Effector memory CD8-positive, alpha-beta T cell (primary cell): ENCODE data around the gene TRAF3.

Experiments used
- ATAC-seq: fragments of 150-1000 bp; cut with Tn5 transposase; replicated peaks from 2 replicates; pipeline ENCODE4 v1.10.0; 2021; ENCODE audit warnings: mild to moderate bottlenecking, moderate library complexity
- DNase-seq, 3 experiments: peaks; one replicate each; pipeline ENCODE4 v3.0.0; 2021
- H3K27ac Mint-ChIP-seq, 2 donors: one replicate each; pipeline ENCODE4 v1.8.0; 2022; ENCODE audit warnings: mild to moderate bottlenecking in 2 of 2, mixed read lengths in 2 of 2, moderate library complexity in 2 of 2
- H3K27me3 Mint-ChIP-seq, 2 donors: one replicate each; pipeline ENCODE4 v1.8.0; 2022; ENCODE audit warnings: mixed read lengths in 2 of 2
- H3K36me3 Mint-ChIP-seq: one replicate; pipeline ENCODE4 v1.8.0; 2022; ENCODE audit warnings: mild to moderate bottlenecking, moderate library complexity, mixed read lengths; ENCODE audit not compliant: insufficient read depth
- H3K4me1 Mint-ChIP-seq, 2 donors: one replicate each; pipeline ENCODE4 v1.8.0; 2022; ENCODE audit warnings: low read depth in 2 of 2, mixed read lengths in 2 of 2
- H3K4me3 Mint-ChIP-seq, 2 donors: one replicate each; pipeline ENCODE4 v1.8.0; 2022; ENCODE audit warnings: mild to moderate bottlenecking in 2 of 2, mixed read lengths in 2 of 2, moderate library complexity in 2 of 2
- H3K9me3 Mint-ChIP-seq, 2 donors: one replicate each; pipeline ENCODE4 v1.8.0; 2022; ENCODE audit warnings: mixed read lengths in 2 of 2

TRAF3 gene

DNA sequence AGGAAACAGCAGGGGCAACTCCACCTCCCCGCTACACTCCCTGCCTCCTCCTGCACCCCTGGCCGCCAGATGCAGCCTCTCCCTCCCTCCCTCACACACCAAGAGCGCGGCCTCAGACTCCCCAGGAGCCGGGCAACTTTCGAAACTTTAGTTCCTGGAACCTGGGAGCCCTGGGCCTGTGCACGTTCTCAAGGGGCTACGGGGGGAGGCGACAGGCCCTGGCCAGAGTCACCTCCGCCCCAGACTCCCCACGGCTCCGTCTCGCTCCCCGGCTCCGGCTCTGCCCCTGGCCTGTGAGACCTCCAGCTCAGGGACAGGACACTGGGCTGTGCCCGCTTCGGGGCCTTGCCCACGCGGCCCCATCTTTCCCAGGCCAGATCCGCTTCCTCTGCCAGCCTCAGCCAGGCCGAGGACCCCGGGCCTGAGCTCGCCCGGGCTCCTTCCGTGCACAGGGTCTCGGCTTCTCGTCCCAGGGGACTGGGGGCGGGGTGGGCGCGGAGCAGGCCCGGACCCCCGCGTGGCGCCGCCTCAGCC, 150.7 kb downstream of the TRAF3 start:
- Mint-ChIP-seq H3K4me1 (peaks cover 0 to 9% of the 10 kb centered on the region in 2 donors), H3K27ac (no peak overlapping the region), H3K4me3 (peak overlapping the region; percentile 70), H3K9me3 (no peaks in the 10 kb centered on the region), H3K36me3 (peaks cover 3% of the 10 kb centered on the region), H3K27me3 (peaks cover 18 to 39% of the 10 kb centered on the region in 2 donors)
- DNase-seq (peak in 1 of 3 experiments; percentile 13), ATAC-seq (peak; percentile 20)

DNA sequence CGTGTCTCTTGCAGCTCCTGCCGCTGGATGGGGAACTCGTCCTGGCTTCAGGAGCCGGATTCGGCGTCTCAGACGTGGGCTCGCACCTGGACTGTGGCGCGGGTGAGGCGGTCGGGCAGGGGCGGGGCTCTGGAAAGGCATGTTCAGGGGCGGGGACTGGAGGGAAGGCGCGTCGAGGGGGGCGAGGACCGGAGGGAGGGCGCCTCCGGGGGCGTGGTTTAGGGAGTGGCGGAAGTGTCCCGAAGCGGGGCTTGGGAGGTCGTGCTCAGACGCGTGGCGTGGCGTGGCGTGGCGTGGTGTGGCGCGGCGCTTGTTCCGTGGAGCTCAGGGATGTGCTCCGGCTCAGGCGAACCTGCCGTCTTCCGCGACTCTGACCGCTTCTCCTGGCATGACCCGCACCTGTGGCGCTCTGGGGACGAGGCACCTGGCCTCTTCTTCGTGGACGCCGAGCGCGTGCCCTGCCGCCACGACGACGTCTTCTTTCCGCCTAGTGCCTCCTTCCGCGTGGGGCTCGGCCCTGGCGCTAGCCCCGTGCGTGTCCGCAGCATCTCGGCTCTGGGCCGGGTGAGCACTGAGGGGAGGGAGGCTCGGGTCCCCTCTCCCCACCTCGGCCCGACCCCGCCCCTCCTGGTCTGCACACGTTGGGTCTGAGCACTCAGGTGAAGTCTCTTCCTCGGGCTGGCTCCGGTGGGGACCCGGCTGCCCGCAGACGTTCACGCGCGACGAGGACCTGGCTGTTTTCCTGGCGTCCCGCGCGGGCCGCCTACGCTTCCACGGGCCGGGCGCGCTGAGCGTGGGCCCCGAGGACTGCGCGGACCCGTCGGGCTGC, 151.4 kb downstream of the TRAF3 start:
- Mint-ChIP-seq H3K9me3 (no peaks in the 10 kb centered on the region), H3K4me1 (peaks cover 0 to 7% of the 10 kb centered on the region in 2 donors), H3K27ac (no peak overlapping the region), H3K4me3 (peak overlapping the region; percentile 70), H3K36me3 (peaks cover 3% of the 10 kb centered on the region), H3K27me3 (peaks cover 18 to 39% of the 10 kb centered on the region in 2 donors)
- DNase-seq (peak; percentile 65 to 72 (median 69)), ATAC-seq (peak; percentile 81)

DNA sequence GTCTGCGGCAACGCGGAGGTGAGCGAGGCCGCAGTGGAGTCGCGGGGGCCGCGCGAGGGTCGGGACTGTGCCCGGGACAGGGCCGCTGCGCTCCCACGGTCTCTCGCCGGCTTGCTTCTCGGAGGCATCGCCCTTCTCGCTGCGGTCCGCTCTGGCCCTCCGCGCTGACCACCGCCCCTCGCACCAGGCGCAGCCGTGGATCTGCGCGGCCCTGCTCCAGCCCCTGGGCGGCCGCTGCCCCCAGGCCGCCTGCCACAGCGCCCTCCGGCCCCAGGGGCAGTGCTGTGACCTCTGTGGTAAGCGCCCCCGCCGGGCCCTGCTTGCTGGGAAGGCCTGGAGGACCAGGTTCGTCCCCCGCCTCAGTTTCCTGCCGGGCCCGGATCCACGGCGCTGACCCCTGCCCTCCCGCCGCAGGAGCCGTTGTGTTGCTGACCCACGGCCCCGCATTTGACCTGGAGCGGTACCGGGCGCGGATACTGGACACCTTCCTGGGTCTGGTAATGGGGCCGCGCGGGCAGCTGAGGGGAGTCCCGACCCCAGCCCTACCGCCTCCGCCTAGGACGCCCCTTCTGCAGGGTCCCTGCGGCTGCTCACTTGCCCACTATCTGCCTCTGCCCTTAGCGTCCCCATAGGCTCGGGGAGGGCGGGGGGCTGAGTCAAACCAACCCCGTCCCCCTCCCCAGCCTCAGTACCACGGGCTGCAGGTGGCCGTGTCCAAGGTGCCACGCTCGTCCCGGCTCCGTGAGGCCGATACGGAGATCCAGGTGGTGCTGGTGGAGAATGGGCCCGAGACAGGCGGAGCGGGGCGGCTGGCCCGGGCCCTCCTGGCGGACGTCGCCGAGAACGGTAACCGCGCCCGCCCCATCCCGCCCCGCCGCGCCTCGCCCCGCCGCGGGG, 152.2 kb downstream of the TRAF3 start:
- DNase-seq (no peak), ATAC-seq (no peak)
- peaks cover 15 to 39% of the 10 kb centered on the region in 2 donors for H3K27me3 Mint-ChIP-seq
- peaks cover 3% of the 10 kb centered on the region for H3K36me3 Mint-ChIP-seq
- no peaks in the 10 kb centered on the region for H3K9me3 Mint-ChIP-seq
- peaks cover 0 to 3% of the 10 kb centered on the region in 2 donors for H3K4me1 Mint-ChIP-seq
- no peak overlapping the region for H3K27ac Mint-ChIP-seq
- H3K4me3 Mint-ChIP-seq, result peak overlapping the region; percentile 70

DNA sequence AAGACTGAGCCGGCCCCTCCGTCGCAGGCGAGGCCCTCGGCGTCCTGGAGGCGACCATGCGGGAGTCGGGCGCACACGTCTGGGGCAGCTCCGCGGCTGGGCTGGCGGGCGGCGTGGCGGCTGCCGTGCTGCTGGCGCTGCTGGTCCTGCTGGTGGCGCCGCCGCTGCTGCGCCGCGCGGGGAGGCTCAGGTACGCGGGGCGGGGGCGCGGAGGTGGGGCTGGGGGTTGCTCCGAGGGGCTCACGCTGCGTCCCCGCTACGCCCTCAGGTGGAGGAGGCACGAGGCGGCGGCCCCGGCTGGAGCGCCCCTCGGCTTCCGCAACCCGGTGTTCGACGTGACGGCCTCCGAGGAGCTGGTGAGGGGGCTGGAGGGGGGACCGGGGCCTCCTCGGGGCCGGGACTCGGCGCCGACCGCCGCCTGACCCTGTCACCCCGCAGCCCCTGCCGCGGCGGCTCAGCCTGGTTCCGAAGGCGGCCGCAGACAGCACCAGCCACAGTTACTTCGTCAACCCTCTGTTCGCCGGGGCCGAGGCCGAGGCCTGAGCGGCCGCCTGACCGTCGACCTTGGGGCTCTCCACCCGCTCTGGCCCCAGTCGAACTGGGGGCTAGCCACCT, 153.0 kb downstream of the TRAF3 start:
- Mint-ChIP-seq H3K27me3 (peaks cover 14 to 39% of the 10 kb centered on the region in 2 donors), H3K4me3 (no peak overlapping the region), H3K9me3 (no peaks in the 10 kb centered on the region), H3K4me1 (peaks cover 0 to 3% of the 10 kb centered on the region in 2 donors), H3K27ac (no peak overlapping the region), H3K36me3 (peaks cover 3% of the 10 kb centered on the region)
- no peak for DNase-seq
- ATAC-seq, result no peak

DNA sequence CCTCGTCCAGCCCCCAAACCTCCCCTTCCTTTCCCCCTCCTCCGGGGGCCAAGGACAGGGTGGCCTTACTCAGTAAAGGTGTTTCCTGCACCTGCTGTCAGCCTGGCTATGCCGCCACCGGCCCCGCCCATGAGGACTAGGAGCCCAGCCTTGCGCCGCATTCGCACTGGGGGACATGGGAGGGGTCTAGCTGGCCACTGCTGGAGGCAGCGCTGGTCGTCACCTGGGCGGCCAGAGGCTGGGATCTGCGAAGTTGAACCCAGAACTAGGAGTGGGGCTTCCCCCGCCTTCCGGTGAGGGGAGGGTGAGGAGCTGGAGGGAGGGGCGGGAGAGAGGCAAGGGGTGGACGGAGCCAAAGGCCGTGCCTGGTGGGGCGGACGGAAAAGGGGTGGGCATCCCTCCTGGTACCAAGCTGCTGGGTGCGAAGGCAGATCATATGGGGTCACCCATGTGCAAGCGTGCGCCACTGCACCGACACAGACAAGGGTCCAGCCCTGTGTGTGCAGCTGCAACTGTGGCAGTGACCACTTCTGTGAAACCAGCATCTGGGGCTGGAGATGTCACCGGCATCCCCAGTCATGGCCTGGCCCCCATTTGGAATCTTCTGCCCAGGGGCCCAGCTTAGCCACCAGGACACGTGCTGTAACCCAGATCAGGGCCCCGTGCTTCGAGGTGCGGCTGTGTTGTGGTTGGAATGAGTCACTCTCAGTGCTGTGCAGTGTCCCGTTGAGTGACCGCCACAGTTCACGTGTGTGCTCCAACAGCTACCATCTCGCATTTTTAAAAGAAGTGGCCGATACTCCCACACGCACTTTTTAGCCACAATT, 153.7 kb downstream of the TRAF3 start:
- peaks cover 0 to under 1% of the 10 kb centered on the region in 2 donors for H3K4me1 Mint-ChIP-seq
- H3K27me3 Mint-ChIP-seq, result peaks cover 9 to 34% of the 10 kb centered on the region in 2 donors
- H3K9me3 Mint-ChIP-seq, result no peaks in the 10 kb centered on the region
- no peak overlapping the region for H3K4me3 Mint-ChIP-seq
- H3K36me3 Mint-ChIP-seq, result peaks cover 3% of the 10 kb centered on the region
- DNase-seq, result no peak
- H3K27ac Mint-ChIP-seq, result no peak overlapping the region
- ATAC-seq, result no peak

DNA sequence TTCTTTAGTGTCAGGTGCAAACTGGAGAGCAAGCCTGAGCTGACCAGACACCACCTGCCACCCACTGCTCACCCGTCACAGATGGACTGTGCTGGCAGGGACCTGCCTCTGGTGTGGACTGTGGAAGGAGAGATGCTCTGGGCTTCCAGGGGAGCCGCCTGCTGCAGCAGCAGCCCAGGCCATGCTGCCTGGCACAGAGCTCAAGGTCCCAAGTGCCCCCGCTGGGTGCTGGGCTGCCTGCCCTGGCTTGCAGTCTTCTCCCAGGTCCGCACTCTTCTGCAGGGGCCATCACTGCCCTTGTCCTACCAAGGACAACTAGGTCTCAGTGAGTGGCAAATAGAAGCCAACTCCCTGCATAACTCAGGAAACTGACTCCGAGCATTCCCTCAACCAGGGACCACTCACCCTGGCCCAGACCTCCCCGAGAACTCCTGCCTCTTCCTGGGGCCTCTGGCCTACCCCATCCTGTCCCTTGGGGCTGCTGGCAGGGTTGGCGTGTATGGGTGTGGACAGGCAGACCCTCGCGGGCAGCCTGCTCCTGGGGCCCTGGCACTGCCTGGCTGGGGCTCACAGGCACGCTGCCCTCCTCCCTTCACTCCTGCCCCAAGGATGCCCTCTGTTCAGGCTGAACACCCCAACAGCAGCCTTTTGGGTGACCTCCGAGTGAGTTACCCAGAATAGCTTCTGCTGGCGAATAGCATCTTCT, 154.5 kb downstream of the TRAF3 start:
- no peak overlapping the region for H3K4me3 Mint-ChIP-seq
- no peaks in the 10 kb centered on the region for H3K9me3 Mint-ChIP-seq
- H3K27me3 Mint-ChIP-seq, result peaks cover 5 to 27% of the 10 kb centered on the region in 2 donors
- no peak for DNase-seq
- no peak for ATAC-seq
- H3K27ac Mint-ChIP-seq, result no peak overlapping the region
- H3K36me3 Mint-ChIP-seq, result peaks cover 3% of the 10 kb centered on the region
- H3K4me1 Mint-ChIP-seq, result no peaks in the 10 kb centered on the region

DNA sequence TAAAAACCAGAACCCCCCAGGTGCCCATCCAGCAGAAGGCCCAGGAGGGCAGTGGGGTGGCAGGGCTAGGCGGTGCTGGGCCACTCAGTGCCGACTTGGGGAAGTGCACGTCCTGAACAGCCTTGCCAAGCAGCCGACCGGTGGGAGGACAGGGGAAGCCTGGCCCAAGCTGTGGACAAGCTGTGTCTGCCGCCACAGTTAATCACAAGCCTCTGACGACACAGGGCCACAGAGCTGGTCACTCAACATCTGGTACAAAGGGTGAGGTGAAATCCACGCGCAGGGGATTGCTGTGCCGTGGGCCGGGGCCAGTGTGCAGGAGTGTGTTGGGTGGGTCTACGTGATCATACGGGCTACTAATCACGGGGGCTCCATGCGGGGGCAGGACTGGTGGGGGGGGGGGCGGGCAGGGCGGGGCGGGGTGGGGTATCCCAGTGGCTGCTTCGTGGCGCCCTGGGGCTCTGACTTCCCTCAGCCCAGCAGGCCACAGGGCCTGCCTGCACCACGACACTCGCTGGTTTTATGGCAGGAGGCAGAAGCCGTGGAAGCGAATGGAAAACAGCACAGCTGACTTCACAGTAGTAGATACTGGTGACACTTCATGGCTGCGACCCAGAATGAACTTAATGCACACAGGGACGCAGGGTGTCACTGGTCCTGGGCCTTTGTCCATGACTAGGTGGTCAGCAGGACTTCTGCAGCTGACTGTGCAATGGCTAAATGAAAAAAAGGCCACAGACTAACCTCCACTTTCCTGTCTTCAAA, 155.4 kb downstream of the TRAF3 start:
- Mint-ChIP-seq H3K27ac (no peak overlapping the region), H3K27me3 (peaks cover 0 to 19% of the 10 kb centered on the region in 2 donors), H3K4me3 (no peak overlapping the region), H3K36me3 (no peaks in the 10 kb centered on the region), H3K4me1 (no peaks in the 10 kb centered on the region), H3K9me3 (no peaks in the 10 kb centered on the region)
- DNase-seq, result no peak
- ATAC-seq, result no peak

DNA sequence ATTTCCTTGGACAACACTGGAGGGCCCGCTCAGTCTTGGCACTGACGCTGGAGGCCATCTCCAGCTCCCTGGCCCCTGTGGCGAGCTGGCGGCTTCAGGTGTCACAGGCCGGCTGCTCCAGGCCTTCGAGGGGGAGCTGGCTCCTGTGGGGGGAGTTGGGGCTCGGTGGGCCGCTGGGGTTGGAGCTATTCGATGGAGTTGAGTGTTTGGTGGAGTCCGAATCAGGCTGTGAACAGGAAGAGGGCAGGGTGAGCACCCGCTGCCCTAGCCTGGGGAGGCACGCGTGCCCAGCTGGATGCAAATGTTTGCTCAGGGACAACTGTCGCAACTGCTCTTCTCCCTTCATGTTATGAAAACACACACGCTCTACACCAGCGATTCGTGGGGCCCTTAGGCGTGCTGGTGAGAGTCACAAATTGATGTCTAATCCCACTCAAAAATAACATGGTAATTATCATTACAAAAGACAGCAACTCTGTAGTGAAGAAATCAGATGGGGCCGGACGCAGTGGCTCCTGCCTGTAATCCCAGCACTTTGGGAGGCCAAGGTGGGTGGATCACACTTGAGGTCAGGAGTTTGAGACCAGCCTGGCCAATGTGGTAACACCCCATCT, 156.5 kb downstream of the TRAF3 start:
- no peak for ATAC-seq
- H3K9me3 Mint-ChIP-seq, result no peaks in the 10 kb centered on the region
- H3K4me3 Mint-ChIP-seq, result no peak overlapping the region
- H3K27me3 Mint-ChIP-seq, result peaks cover 0 to 18% of the 10 kb centered on the region in 2 donors
- no peaks in the 10 kb centered on the region for H3K4me1 Mint-ChIP-seq
- DNase-seq, result no peak
- H3K36me3 Mint-ChIP-seq, result no peaks in the 10 kb centered on the region
- H3K27ac Mint-ChIP-seq, result no peak overlapping the region

DNA sequence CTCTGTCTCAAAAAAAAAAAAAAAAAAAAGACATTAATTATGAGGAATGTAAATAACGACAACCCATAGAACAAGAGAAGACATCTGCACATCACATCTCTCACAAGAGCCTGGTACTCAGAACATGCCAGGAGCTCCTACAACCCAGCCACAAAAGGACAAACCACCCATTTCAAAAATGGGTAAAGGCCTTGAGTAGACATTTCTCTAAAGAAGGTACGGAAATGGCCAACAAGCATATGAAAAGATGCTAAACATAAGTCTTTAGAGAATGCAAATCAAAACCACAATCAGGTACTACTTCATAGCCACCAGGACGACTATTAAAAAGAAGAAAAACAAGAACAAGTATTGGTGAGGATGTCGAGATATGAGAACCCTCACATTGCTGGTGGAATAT, 158.5 kb downstream of the TRAF3 start:
- DNase-seq (no peak), ATAC-seq (no peak)
- Mint-ChIP-seq H3K9me3 (no peaks in the 10 kb centered on the region), H3K4me1 (no peaks in the 10 kb centered on the region), H3K36me3 (no peaks in the 10 kb centered on the region), H3K27me3 (peaks cover 0 to 15% of the 10 kb centered on the region in 2 donors), H3K4me3 (no peak overlapping the region), H3K27ac (no peak overlapping the region)

DNA sequence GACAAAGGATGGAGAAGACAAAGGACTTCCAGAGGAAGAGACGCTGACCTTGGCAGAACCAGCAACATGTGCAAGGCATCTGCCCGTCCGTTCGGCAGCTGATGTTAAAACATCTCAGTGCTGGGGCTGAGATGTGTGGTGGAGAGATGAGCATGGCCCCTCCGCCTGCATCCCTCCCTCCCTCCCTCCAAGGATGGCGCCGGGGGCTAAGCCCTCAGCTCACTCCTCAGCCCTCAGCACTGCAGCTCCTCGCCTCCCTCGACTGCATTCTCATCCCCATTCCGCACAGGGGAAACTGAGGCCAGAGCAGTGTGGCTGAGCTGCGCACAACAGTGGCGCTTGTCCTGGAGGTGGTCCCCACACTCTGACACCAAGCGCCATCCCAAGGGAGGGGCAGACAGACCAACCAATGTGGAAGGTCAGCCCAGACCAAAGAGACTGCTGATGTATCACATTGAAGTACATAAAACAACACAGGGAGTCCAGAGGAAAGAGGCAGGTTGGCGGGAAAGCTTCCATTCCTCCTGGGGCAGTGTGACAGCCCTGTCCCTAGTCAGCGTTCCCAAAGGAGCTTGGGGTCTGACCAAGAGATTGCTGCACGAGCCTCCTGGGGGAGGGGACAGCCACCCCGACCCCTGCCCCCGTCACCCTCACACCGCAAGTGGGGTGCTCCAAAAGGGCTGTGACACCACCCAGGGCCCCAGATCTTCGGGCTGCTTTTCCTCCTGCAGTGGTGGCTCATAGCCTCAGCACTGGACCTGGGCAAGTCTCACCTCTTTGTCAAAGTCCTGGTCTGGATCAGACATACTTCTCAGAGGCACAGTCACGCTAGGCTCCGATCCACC, 160.3 kb downstream of the TRAF3 start:
- Mint-ChIP-seq H3K36me3 (no peaks in the 10 kb centered on the region), H3K4me3 (no peak overlapping the region), H3K4me1 (no peaks in the 10 kb centered on the region), H3K27ac (no peak overlapping the region), H3K27me3 (no peaks in the 10 kb centered on the region), H3K9me3 (no peaks in the 10 kb centered on the region)
- no peak for DNase-seq
- no peak for ATAC-seq

DNA sequence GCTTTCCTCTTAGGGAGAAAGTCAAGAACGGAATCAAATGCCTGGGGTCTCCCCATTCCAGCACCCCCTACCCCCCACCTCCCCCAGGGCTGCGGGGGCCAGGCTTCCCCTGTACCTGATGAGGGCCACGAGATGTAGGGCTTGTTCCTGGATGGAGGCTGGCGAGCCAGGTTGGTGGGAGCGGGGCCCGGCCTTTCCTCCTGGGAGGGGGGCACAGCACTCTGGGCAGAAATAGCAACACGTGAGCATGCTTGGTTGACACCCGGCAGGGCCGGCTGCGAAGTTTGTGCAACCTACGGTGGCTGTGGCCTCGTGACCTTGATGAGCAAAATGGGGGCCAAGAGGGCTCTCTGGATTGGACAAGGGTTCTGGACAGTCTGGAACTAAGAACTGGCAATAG, 160.9 kb downstream of the TRAF3 start:
- no peaks in the 10 kb centered on the region for H3K4me1 Mint-ChIP-seq
- ATAC-seq, result no peak
- H3K36me3 Mint-ChIP-seq, result no peaks in the 10 kb centered on the region
- no peaks in the 10 kb centered on the region for H3K27me3 Mint-ChIP-seq
- H3K4me3 Mint-ChIP-seq, result no peak overlapping the region
- no peak for DNase-seq
- H3K27ac Mint-ChIP-seq, result no peak overlapping the region
- H3K9me3 Mint-ChIP-seq, result no peaks in the 10 kb centered on the region
